ENCODE results near the gene NPPC.

DNA sequence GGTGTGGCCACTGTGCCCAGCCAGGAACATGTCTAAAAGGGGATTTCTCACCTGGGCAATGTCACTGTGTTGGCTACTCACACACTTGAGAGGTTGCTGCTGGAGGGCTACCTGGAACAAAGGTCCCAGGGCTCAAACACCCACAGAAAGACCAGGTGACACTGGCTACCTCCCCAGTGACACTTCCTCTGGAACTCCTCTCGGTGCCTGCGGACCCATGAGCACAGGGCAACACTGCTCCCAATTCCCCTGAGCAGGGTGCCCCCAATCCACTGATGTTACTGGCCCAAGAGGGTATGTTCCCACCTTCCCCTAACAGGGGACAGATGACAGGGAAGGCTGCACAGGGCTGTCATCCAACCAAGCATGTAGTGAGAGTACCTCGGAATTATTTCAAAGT, 5.8 kb downstream of the NPPC start:
- TF ChIP-seq, protein P1, sequence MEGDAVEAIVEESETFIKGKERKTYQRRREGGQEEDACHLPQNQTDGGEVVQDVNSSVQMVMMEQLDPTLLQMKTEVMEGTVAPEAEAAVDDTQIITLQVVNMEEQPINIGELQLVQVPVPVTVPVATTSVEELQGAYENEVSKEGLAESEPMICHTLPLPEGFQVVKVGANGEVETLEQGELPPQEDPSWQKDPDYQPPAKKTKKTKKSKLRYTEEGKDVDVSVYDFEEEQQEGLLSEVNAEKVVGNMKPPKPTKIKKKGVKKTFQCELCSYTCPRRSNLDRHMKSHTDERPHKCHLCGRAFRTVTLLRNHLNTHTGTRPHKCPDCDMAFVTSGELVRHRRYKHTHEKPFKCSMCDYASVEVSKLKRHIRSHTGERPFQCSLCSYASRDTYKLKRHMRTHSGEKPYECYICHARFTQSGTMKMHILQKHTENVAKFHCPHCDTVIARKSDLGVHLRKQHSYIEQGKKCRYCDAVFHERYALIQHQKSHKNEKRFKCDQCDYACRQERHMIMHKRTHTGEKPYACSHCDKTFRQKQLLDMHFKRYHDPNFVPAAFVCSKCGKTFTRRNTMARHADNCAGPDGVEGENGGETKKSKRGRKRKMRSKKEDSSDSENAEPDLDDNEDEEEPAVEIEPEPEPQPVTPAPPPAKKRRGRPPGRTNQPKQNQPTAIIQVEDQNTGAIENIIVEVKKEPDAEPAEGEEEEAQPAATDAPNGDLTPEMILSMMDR (conservative IDR thresholded peaks at IDR 0.05): no peak
- no peak for TF ChIP-seq ZFX (IDR thresholded peaks at IDR 0.05)

Data from C4-2B (cell line).